ENCODE data around the gene GTF2H2C_2.
"Not testable (repeated sequence)": the region's sequence is repeated elsewhere in the genome, so short reads cannot be mapped to it uniquely, and the experiment has no call there.

GTF2H2C_2 gene

DNA sequence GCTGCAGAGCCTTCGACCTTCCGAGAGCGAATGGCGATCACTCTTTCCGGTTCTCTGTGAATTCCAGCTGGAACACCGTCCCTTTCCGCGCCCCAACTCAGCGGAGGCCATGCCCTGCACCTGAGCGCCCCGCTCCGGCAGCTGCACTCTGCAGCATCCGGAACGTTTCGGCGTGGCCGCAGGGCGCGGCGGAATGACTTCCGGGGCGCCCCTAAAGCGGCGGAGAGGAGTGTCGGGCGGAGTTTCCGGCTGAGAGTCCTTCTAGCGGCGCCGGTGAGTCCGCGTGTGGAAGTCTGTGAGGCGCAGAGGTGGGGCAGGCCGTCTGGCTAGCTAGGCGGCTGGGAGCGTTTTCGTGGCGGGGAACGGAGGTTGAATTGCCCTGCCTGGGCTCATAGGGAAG is at the start of gene GTF2H2C_2:
TSS of gene GTF2H2C_2 (plus strand) at position 252 of the 400 bp plus-strand sequence.
- in situ Hi-C loops (cut with MboI; ENCODE audit: low pct_unique_long_range_greater_than_20kb in 2 of 9, low sequenced_read_pairs in 9 of 9, unreplicated experiment in 9 of 9); H3K4me1 ChIP-seq (replicated peaks in 1 of 2); H3K4me3 ChIP-seq; H3K27ac ChIP-seq: not testable (repeated sequence)
- WGBS, 10 experiments: no CpG with 5 or more reads among the region's 39 CpGs
- peak; percentile 96 to 100 (median 100) for ATAC-seq (replicated peaks in 6 of 8)

- H3K4me1 ChIP-seq (replicated peaks in 1 of 2); in situ Hi-C loops (cut with MboI; ENCODE audit: low pct_unique_long_range_greater_than_20kb in 2 of 9, low sequenced_read_pairs in 9 of 9, unreplicated experiment in 9 of 9): not testable (repeated sequence)
- no CpG with 5 or more reads among the region's 71 CpGs for WGBS, 10 experiments
- peak; percentile 99 to 100 (median 100) for ATAC-seq (replicated peaks in 6 of 8)
- H3K4me3 ChIP-seq: peak overlapping the region; percentile 28 to 93 (median 44)
- H3K27ac ChIP-seq: peak overlapping the region; percentile 87 to 94
Measured at GRCh38 chr5:70400984-70401686, 14.0 kb upstream of the GTF2H2C_2 start.

- no CpG with 5 or more reads among the region's 1 CpG for WGBS, 10 experiments
- H3K27ac ChIP-seq; H3K4me1 ChIP-seq (replicated peaks in 1 of 2); ATAC-seq (replicated peaks in 6 of 8); in situ Hi-C loops (cut with MboI; ENCODE audit: low pct_unique_long_range_greater_than_20kb in 2 of 9, low sequenced_read_pairs in 9 of 9, unreplicated experiment in 9 of 9); H3K4me3 ChIP-seq: not testable (repeated sequence)
Measured at GRCh38 chr5:70421322-70421721, 6.2 kb downstream of the GTF2H2C_2 start.

DNA sequence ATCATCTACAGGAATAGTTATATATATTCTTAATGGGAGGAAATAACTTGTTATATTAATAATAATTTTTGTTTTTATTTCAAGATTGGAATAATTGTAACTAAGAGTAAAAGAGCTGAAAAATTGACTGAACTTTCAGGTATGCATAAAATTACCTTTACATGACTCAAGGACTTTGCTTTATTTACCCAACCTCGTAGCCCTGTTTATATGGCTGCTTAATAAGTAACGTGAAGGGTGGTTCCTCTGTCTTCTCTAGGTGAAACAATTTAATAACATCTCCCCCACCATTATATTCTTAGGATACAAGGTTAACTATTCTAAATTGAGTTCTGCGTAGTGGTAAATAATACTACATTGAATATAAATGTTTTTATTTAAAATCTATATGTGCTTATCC is 8.0 kb downstream of the GTF2H2C_2 start:
- H3K4me3 ChIP-seq; H3K4me1 ChIP-seq (replicated peaks in 1 of 2); in situ Hi-C loops (cut with MboI; ENCODE audit: low pct_unique_long_range_greater_than_20kb in 2 of 9, low sequenced_read_pairs in 9 of 9, unreplicated experiment in 9 of 9); ATAC-seq (replicated peaks in 6 of 8); H3K27ac ChIP-seq: not testable (repeated sequence)
- no CpG with 5 or more reads among the region's 3 CpGs for WGBS, 10 experiments

GRCh38 chr5:70438518-70438917 is 23.4 kb downstream of the GTF2H2C_2 start:
- H3K4me3 ChIP-seq; H3K27ac ChIP-seq; H3K4me1 ChIP-seq (replicated peaks in 1 of 2); in situ Hi-C loops (cut with MboI; ENCODE audit: low pct_unique_long_range_greater_than_20kb in 2 of 9, low sequenced_read_pairs in 9 of 9, unreplicated experiment in 9 of 9): not testable (repeated sequence)
- peak in 5 of 8 experiments; percentile 38 to 88 (median 61) for ATAC-seq (replicated peaks in 6 of 8)
- no CpG with 5 or more reads among the region's 2 CpGs for WGBS, 10 experiments

DNA sequence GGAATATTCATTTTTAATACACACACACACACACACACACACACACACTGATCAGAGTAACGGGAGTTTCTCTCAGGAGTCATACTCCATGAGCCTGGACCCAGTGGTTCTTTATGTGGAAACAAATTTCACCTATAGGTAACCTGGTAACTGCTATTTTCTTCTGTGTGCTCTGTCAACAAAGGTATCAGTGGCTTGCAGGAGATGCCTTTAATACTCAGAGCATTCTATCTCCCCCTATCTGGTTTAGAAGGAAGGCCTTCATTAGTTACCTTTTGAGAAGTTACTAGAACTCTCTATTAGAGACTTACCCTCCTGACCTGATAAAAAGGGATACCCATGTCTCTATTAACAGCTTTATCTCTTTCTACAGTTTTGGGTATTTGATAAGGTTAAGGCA is 34.4 kb downstream of the GTF2H2C_2 start:
- in situ Hi-C loops (cut with MboI; ENCODE audit: low pct_unique_long_range_greater_than_20kb in 2 of 9, low sequenced_read_pairs in 9 of 9, unreplicated experiment in 9 of 9); ATAC-seq (replicated peaks in 6 of 8); H3K27ac ChIP-seq; H3K4me1 ChIP-seq (replicated peaks in 1 of 2); H3K4me3 ChIP-seq: not testable (repeated sequence)
- no CpG with 5 or more reads among the region's 1 CpG for WGBS, 10 experiments

DNA sequence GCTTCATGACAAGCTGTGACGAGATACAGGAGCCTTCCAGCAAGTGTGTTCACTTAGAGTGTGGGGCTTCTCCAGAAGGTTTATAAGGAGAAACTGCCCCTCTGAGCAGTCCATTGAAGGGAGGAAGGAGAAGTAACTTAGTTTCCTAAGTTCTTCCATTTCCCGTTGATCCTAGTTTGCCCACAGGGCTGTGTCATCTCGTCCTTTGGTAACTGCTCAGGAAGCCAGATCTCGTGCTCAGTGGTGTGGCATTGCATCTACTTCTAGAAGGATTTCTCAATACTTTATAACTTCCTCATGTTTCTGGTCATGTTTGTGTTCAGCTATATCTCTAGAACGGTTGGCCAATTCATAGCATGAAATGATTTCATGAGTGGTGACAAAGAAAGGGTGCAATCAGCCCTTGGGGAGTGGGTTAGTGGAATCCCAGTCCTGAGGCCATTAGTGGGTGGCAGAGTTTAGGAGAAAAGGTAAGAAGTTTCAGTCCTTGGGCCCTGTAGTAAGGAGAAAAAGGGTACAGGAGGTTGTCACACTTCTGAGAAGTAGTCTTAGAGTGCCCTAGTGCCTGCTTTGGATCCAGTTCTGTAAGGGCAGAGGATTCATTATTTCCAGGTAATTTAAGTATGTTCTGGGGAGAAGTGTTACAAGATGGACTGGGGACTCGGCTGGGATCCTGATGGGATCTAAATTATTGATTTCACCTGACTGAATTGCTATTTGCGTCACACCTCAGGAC is 36.2 kb downstream of the GTF2H2C_2 start:
- H3K4me1 ChIP-seq (replicated peaks in 1 of 2): not testable (repeated sequence)

GRCh38 chr5:70457093-70457492 is 41.9 kb downstream of the GTF2H2C_2 start:
- H3K4me3 ChIP-seq; in situ Hi-C loops (cut with MboI; ENCODE audit: low pct_unique_long_range_greater_than_20kb in 2 of 9, low sequenced_read_pairs in 9 of 9, unreplicated experiment in 9 of 9); H3K27ac ChIP-seq; ATAC-seq (replicated peaks in 6 of 8); H3K4me1 ChIP-seq (replicated peaks in 1 of 2): not testable (repeated sequence)
- WGBS, 10 experiments: no CpG with 5 or more reads among the region's 6 CpGs

More for the DNA sequence above, 36.2 kb downstream of the GTF2H2C_2 start:
- no CpG with 5 or more reads among the region's 7 CpGs for WGBS, 10 experiments
- in situ Hi-C loops (cut with MboI; ENCODE audit: low pct_unique_long_range_greater_than_20kb in 2 of 9, low sequenced_read_pairs in 9 of 9, unreplicated experiment in 9 of 9); H3K4me3 ChIP-seq; ATAC-seq (replicated peaks in 6 of 8); H3K27ac ChIP-seq: not testable (repeated sequence)

- H3K4me3 ChIP-seq; H3K27ac ChIP-seq; in situ Hi-C loops (cut with MboI; ENCODE audit: low pct_unique_long_range_greater_than_20kb in 2 of 9, low sequenced_read_pairs in 9 of 9, unreplicated experiment in 9 of 9); ATAC-seq (replicated peaks in 6 of 8); H3K4me1 ChIP-seq (replicated peaks in 1 of 2): not testable (repeated sequence)
- WGBS, 10 experiments: no CpG with 5 or more reads among the region's 13 CpGs
Measured at GRCh38 chr5:70459188-70459587, 44.0 kb downstream of the GTF2H2C_2 start.

DNA sequence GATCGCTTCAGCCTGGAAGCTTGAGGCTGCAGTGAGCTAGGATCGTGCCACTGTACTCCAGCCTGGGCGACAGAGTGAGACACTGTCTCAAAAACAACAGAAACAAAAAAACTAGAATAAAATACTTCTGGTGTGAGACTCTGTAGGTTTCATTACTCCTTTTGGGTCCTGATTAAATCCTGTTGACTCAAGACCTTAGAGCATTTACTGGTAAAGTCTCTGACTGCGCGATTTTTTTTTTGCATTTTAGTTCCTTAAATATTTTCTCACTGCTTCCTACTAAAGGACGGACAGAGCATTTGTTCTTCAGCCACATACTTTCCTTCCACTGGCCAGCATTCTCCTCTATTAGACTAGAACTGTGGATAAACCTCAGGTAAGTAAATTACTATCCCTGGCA is 46.8 kb downstream of the GTF2H2C_2 start:
- H3K27ac ChIP-seq; in situ Hi-C loops (cut with MboI; ENCODE audit: low pct_unique_long_range_greater_than_20kb in 2 of 9, low sequenced_read_pairs in 9 of 9, unreplicated experiment in 9 of 9); H3K4me3 ChIP-seq; H3K4me1 ChIP-seq (replicated peaks in 1 of 2); ATAC-seq (replicated peaks in 6 of 8): not testable (repeated sequence)
- WGBS, 10 experiments: no CpG with 5 or more reads among the region's 6 CpGs

GRCh38 chr5:70464019-70464637 is 49.0 kb downstream of the GTF2H2C_2 start:
- H3K4me3 ChIP-seq; in situ Hi-C loops (cut with MboI; ENCODE audit: low pct_unique_long_range_greater_than_20kb in 2 of 9, low sequenced_read_pairs in 9 of 9, unreplicated experiment in 9 of 9); H3K4me1 ChIP-seq (replicated peaks in 1 of 2); H3K27ac ChIP-seq; ATAC-seq (replicated peaks in 6 of 8): not testable (repeated sequence)
- WGBS, 10 experiments: no CpG with 5 or more reads among the region's 5 CpGs

GRCh38 chr5:70469926-70470509 is 54.9 kb downstream of the GTF2H2C_2 start:
- peak in 6 of 8 experiments; percentile 15 to 57 (median 39) for ATAC-seq (replicated peaks in 6 of 8)
- H3K4me3 ChIP-seq; H3K4me1 ChIP-seq (replicated peaks in 1 of 2); in situ Hi-C loops (cut with MboI; ENCODE audit: low pct_unique_long_range_greater_than_20kb in 2 of 9, low sequenced_read_pairs in 9 of 9, unreplicated experiment in 9 of 9); H3K27ac ChIP-seq: not testable (repeated sequence)
- WGBS, 10 experiments: no CpG with 5 or more reads among the region's 7 CpGs
